Epidermal melanocyte (primary cell): ENCODE measurements around the gene ZFAND4.
"Not testable (repeated sequence)": the region's sequence is repeated elsewhere in the genome, so short reads cannot be mapped to it uniquely, and the experiment has no call there.

Experiments
- DNase-seq: peaks from one replicate; pipeline ENCODE4 v3.0.0; 2011; ENCODE audit warnings: low spot score; ENCODE audit not compliant: insufficient read length

The ZFAND4 gene

GRCh38 chr10:45672181-45673073 lies at the start of gene ZFAND4:
Gene ZFAND4, minus strand, starts transcription at chr10:45672772. Its CDS starts 9,047 bp downstream, at chr10:45663725.
- DNase-seq = peak; percentile 95

GRCh38 chr10:45721503-45721902 lies 48.9 kb upstream of the ZFAND4 start:
- not testable (repeated sequence) for DNase-seq

GRCh38 chr10:45717642-45718041 lies 45.1 kb upstream of the ZFAND4 start:
- DNase-seq = not testable (repeated sequence)

- DNase-seq = not testable (repeated sequence)
Measured at GRCh38 chr10:45717053-45717452, 44.5 kb upstream of the ZFAND4 start.

GRCh38 chr10:45711223-45711622 lies 38.7 kb upstream of the ZFAND4 start:
- DNase-seq = not testable (repeated sequence)

- not testable (repeated sequence) for DNase-seq
Measured at GRCh38 chr10:45710200-45710796, 37.7 kb upstream of the ZFAND4 start.

- DNase-seq = not testable (repeated sequence)
Measured at GRCh38 chr10:45678467-45678866, 5.9 kb upstream of the ZFAND4 start.

GRCh38 chr10:45675388-45675787 lies 2.8 kb upstream of the ZFAND4 start:
- DNase-seq = no peak

GRCh38 chr10:45673074-45673648 lies 589 bp upstream of the ZFAND4 start:
- DNase-seq = no peak

- DNase-seq = not testable (repeated sequence)
Measured at GRCh38 chr10:45671300-45671699, 1.3 kb downstream of the ZFAND4 start.

- DNase-seq = not testable (repeated sequence)
Measured at GRCh38 chr10:45669897-45670296, 2.7 kb downstream of the ZFAND4 start.

GRCh38 chr10:45660876-45661411 lies 11.6 kb downstream of the ZFAND4 start:
- no peak for DNase-seq

GRCh38 chr10:45657033-45657926 lies 15.3 kb downstream of the ZFAND4 start:
- no peak for DNase-seq

- no peak for DNase-seq
Measured at GRCh38 chr10:45655219-45655618, 17.4 kb downstream of the ZFAND4 start.

GRCh38 chr10:45654753-45655141 lies 17.8 kb downstream of the ZFAND4 start:
- DNase-seq = not testable (repeated sequence)

- no peak for DNase-seq
Measured at GRCh38 chr10:45653454-45653853, 19.1 kb downstream of the ZFAND4 start.

GRCh38 chr10:45652511-45652910 lies 20.1 kb downstream of the ZFAND4 start:
- no peak for DNase-seq

GRCh38 chr10:45649296-45649695 lies 23.3 kb downstream of the ZFAND4 start:
- DNase-seq = no peak

GRCh38 chr10:45647118-45647517 lies 25.5 kb downstream of the ZFAND4 start:
- DNase-seq = no peak

- DNase-seq = no peak
Measured at GRCh38 chr10:45646384-45647050, 26.1 kb downstream of the ZFAND4 start.
